Measurements from ENCODE around the gene SIM1.

The SIM1 gene

GRCh38 chr6:100464903-100465700 is at the start of gene SIM1:
TSS of gene SIM1 (minus strand) at chr6:100464921. CDS start at chr6:100463468, 1,453 bp downstream.
- H3K4me3 ChIP-seq (ENCODE audit: low read length) = no peak within 1 kb of the TSS
- peak; percentile 60 for DNase-seq (ENCODE audit: low read depth)
- no peak for TF ChIP-seq CTCF (IDR thresholded peaks at IDR 0.05; ENCODE audit: insufficient read depth, low read depth, low read length, missing control alignments)

GRCh38 chr6:100512203-100512862 is 47.6 kb upstream of the SIM1 start:
- peak; percentile 52 for DNase-seq (ENCODE audit: low read depth)
- no peak for TF ChIP-seq CTCF (IDR thresholded peaks at IDR 0.05; ENCODE audit: insufficient read depth, low read depth, low read length, missing control alignments)
- H3K4me3 ChIP-seq (ENCODE audit: low read length) = no peak overlapping the region

GRCh38 chr6:100509101-100509500 is 44.4 kb upstream of the SIM1 start:
- no peak overlapping the region for H3K4me3 ChIP-seq (ENCODE audit: low read length)
- TF ChIP-seq CTCF (IDR thresholded peaks at IDR 0.05; ENCODE audit: insufficient read depth, low read depth, low read length, missing control alignments) = no peak
- DNase-seq (ENCODE audit: low read depth) = no peak

GRCh38 chr6:100506651-100507050 is 41.9 kb upstream of the SIM1 start:
- no peak for TF ChIP-seq CTCF (IDR thresholded peaks at IDR 0.05; ENCODE audit: insufficient read depth, low read depth, low read length, missing control alignments)

GRCh38 chr6:100504786-100505737 is 40.3 kb upstream of the SIM1 start:
- no peak for TF ChIP-seq CTCF (IDR thresholded peaks at IDR 0.05; ENCODE audit: insufficient read depth, low read depth, low read length, missing control alignments)
- DNase-seq (ENCODE audit: low read depth) = peak; percentile 64
- H3K4me3 ChIP-seq (ENCODE audit: low read length) = no peak overlapping the region

More at GRCh38 chr6:100506651-100507050, 41.9 kb upstream of the SIM1 start:
- no peak overlapping the region for H3K4me3 ChIP-seq (ENCODE audit: low read length)
- no peak for DNase-seq (ENCODE audit: low read depth)

- no peak overlapping the region for H3K4me3 ChIP-seq (ENCODE audit: low read length)
- no peak for TF ChIP-seq CTCF (IDR thresholded peaks at IDR 0.05; ENCODE audit: insufficient read depth, low read depth, low read length, missing control alignments)
- DNase-seq (ENCODE audit: low read depth) = no peak
Measured at GRCh38 chr6:100503043-100503705, 38.5 kb upstream of the SIM1 start.
